ENCODE results near the gene DYNLT2.
"Not testable (repeated sequence)": the region's sequence is repeated elsewhere in the genome, so short reads cannot be mapped to it uniquely, and the experiment has no call there.

DYNLT2 gene

GRCh38 chr6:169701311-169701953 lies 49.9 kb downstream of the DYNLT2 start:
- no peak for DNase-seq (ENCODE audit: low spot score)

- DNase-seq (ENCODE audit: low spot score): peak; percentile 15
Observed at GRCh38 chr6:169700296-169700695, 51.1 kb downstream of the DYNLT2 start.

- DNase-seq (ENCODE audit: low spot score): not testable (repeated sequence)
Observed at GRCh38 chr6:169697115-169697514, 54.3 kb downstream of the DYNLT2 start.

- no peak for DNase-seq (ENCODE audit: low spot score)
Observed at GRCh38 chr6:169695131-169695530, 56.2 kb downstream of the DYNLT2 start.

- DNase-seq (ENCODE audit: low spot score): no peak
Observed at GRCh38 chr6:169692516-169692915, 58.9 kb downstream of the DYNLT2 start.

GRCh38 chr6:169691260-169691659 lies 60.1 kb downstream of the DYNLT2 start:
- no peak for DNase-seq (ENCODE audit: low spot score)

All from RKO (cell line).